ENCODE measurements around the gene C1QC.
A peak's percentile ranks its signal among the peaks of the same experiment; 100 is the strongest.

- TF ChIP-seq, protein P1, sequence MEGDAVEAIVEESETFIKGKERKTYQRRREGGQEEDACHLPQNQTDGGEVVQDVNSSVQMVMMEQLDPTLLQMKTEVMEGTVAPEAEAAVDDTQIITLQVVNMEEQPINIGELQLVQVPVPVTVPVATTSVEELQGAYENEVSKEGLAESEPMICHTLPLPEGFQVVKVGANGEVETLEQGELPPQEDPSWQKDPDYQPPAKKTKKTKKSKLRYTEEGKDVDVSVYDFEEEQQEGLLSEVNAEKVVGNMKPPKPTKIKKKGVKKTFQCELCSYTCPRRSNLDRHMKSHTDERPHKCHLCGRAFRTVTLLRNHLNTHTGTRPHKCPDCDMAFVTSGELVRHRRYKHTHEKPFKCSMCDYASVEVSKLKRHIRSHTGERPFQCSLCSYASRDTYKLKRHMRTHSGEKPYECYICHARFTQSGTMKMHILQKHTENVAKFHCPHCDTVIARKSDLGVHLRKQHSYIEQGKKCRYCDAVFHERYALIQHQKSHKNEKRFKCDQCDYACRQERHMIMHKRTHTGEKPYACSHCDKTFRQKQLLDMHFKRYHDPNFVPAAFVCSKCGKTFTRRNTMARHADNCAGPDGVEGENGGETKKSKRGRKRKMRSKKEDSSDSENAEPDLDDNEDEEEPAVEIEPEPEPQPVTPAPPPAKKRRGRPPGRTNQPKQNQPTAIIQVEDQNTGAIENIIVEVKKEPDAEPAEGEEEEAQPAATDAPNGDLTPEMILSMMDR (IDR thresholded peaks at IDR 0.05; ENCODE audit: low read depth, low read length, poor library complexity, severe bottlenecking), result peak; percentile 73
- TF ChIP-seq EZH2phosphoT487 (IDR thresholded peaks at IDR 0.05; ENCODE audit: borderline replicate concordance, low read length), result no peak
Observed at GRCh38 chr1:22673486-22674409, 30.3 kb downstream of the C1QC start.
